ENCODE measurements around the gene ERCC6L2.

DNA sequence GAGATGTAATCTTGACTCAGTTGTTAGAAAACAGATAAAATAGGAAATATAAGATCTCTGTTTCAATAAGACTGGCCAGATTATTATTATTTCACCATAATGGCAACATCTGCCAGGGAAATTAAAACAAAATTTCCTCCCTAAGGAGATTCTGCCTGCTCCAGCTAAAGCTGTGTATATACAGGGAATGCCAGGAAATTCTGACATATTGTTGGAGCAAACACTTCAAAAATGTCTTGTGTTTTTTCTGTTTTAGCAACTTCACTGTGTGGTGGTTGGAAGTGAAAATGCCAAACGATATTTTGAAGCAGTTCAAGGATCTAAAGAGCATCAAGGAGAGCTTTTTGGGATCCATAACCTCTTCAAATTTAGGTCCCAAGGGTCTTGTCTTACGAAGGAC lies 90.8 kb downstream of the ERCC6L2 start:
- TF ChIP-seq, protein P1, sequence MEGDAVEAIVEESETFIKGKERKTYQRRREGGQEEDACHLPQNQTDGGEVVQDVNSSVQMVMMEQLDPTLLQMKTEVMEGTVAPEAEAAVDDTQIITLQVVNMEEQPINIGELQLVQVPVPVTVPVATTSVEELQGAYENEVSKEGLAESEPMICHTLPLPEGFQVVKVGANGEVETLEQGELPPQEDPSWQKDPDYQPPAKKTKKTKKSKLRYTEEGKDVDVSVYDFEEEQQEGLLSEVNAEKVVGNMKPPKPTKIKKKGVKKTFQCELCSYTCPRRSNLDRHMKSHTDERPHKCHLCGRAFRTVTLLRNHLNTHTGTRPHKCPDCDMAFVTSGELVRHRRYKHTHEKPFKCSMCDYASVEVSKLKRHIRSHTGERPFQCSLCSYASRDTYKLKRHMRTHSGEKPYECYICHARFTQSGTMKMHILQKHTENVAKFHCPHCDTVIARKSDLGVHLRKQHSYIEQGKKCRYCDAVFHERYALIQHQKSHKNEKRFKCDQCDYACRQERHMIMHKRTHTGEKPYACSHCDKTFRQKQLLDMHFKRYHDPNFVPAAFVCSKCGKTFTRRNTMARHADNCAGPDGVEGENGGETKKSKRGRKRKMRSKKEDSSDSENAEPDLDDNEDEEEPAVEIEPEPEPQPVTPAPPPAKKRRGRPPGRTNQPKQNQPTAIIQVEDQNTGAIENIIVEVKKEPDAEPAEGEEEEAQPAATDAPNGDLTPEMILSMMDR (IDR thresholded peaks at IDR 0.05; ENCODE audit: low read length) = no peak
- no peak for TF ChIP-seq EZH2 (IDR thresholded peaks at IDR 0.05; ENCODE audit: borderline replicate concordance, low read length)

Measured in OCI-LY1 (cell line).